NB4 (cell line): Measurements from ENCODE around the gene KIF18B.

Experiments used
- DNase-seq: peaks from one replicate; pipeline ENCODE4 v3.0.0; 2010; ENCODE audit warnings: low read depth
- H3K4me3 ChIP-seq: one replicate; pipeline ENCODE4 v1.5.1; 2011; ENCODE audit warnings: mild to moderate bottlenecking, low read depth, low read length, moderate library complexity
- CTCF ChIP-seq: IDR thresholded peaks from one replicate; pipeline ENCODE4 v1.5.1; 2012; ENCODE audit warnings: low read depth, low read length
- MAX ChIP-seq: IDR thresholded peaks from 2 replicates; pipeline ENCODE4 v1.6.1; 2011; ENCODE audit warnings: low read depth, low read length
- MYC ChIP-seq: IDR thresholded peaks from 2 replicates; pipeline ENCODE4 v1.6.1; 2011; ENCODE audit warnings: low read depth, low read length
- POLR2A ChIP-seq: IDR thresholded peaks from 2 replicates; pipeline ENCODE4 v1.6.1; 2011; ENCODE audit warnings: mild to moderate bottlenecking; ENCODE audit not compliant: insufficient read length; ENCODE audit errors: extremely low read depth

Gene KIF18B

GRCh38 chr17:44907729-44908470 lies 39.7 kb downstream of the KIF18B start:
- no peak overlapping the region for H3K4me3 ChIP-seq
- TF ChIP-seq MYC, result no peak
- TF ChIP-seq MAX, result no peak
- no peak for DNase-seq

- no peak for DNase-seq
- no peak for TF ChIP-seq MAX
- TF ChIP-seq CTCF, result no peak
- TF ChIP-seq POLR2A, result no peak
- TF ChIP-seq MYC, result no peak
- H3K4me3 ChIP-seq, result no peak overlapping the region
These were observed 40.5 kb downstream of the KIF18B start for GRCh38 chr17:44906763-44907728.

GRCh38 chr17:44906010-44906646 lies 41.4 kb downstream of the KIF18B start:
- peak; percentile 70 for DNase-seq
- H3K4me3 ChIP-seq, result no peak overlapping the region
- no peak for TF ChIP-seq CTCF
- TF ChIP-seq MAX, result no peak
- no peak for TF ChIP-seq POLR2A
- no peak for TF ChIP-seq MYC

- H3K4me3 ChIP-seq, result no peak overlapping the region
- no peak for TF ChIP-seq MYC
- no peak for TF ChIP-seq CTCF
- TF ChIP-seq POLR2A, result no peak
- TF ChIP-seq MAX, result no peak
- no peak for DNase-seq
These were observed 42.3 kb downstream of the KIF18B start for GRCh38 chr17:44905006-44906000.

GRCh38 chr17:44904001-44904984 lies 43.3 kb downstream of the KIF18B start:
- no peak overlapping the region for H3K4me3 ChIP-seq
- DNase-seq, result no peak
- TF ChIP-seq MYC (no peak), CTCF (no peak), POLR2A (no peak), MAX (no peak)
